ENCODE measurements around the gene F2RL1. TPM values are rescaled to one million over a fixed set of nuclear protein-coding genes. Genes with fewer than 3 reads are reported as not detected.

F2RL1 gene
- total RNA-seq, 1 experiment from 2014 or later = 0.32 TPM

GRCh38 chr5:76794871-76795270 is 24.0 kb upstream of the F2RL1 start:
- Histone ChIP-seq H3K36me3 (ENCODE audit: insufficient read depth, low read length, poor library complexity, severe bottlenecking) (no peaks in the 10 kb centered on the region), H3K4me1 (ENCODE audit: insufficient read depth, low read length, poor library complexity, severe bottlenecking) (peaks cover 6% of the 10 kb centered on the region), H3K4me3 (ENCODE audit: low read depth, low read length, poor library complexity, severe bottlenecking) (no peak overlapping the region), H3K27ac (ENCODE audit: low read depth, low read length, poor library complexity, severe bottlenecking) (no peak overlapping the region), H3K9me3 (ENCODE audit: low read depth, low read length, poor library complexity, severe bottlenecking) (no peaks in the 10 kb centered on the region), H3K27me3 (replicated peaks; ENCODE audit: insufficient read depth, low read depth, low read length, poor library complexity) (no peaks in the 10 kb centered on the region)
- intact Hi-C loops (cut with micrococcal nuclease; ENCODE audit: unreplicated experiment) = no loop called here
- POLR2A ChIA-PET (ENCODE audit: low non-redundant PET) = no interaction called here
- BruUV-seq (replicated peaks) = no TSS peak
- TF ChIP-seq CTCF (conservative IDR thresholded peaks at IDR 0.05; ENCODE audit: low read depth, low read length) (no peak), EZH2 (IDR thresholded peaks at IDR 0.05; ENCODE audit: borderline replicate concordance, low read depth, low read length, poor library complexity, severe bottlenecking) (no peak)
- no peak for DNase-seq (ENCODE audit: low spot score)
- CTCF ChIA-PET = no interaction called here

- CTCF ChIA-PET = no interaction called here
- no peak for TF ChIP-seq CTCF (conservative IDR thresholded peaks at IDR 0.05; ENCODE audit: low read depth, low read length)
- no peak for TF ChIP-seq EZH2 (IDR thresholded peaks at IDR 0.05; ENCODE audit: borderline replicate concordance, low read depth, low read length, poor library complexity, severe bottlenecking)
- intact Hi-C loops (cut with micrococcal nuclease; ENCODE audit: unreplicated experiment) = no loop called here
- POLR2A ChIA-PET (ENCODE audit: low non-redundant PET) = no interaction called here
- Histone ChIP-seq H3K9me3 (ENCODE audit: low read depth, low read length, poor library complexity, severe bottlenecking) (no peaks in the 10 kb centered on the region), H3K27me3 (replicated peaks; ENCODE audit: insufficient read depth, low read depth, low read length, poor library complexity) (no peaks in the 10 kb centered on the region), H3K27ac (ENCODE audit: low read depth, low read length, poor library complexity, severe bottlenecking) (no peak overlapping the region), H3K4me3 (ENCODE audit: low read depth, low read length, poor library complexity, severe bottlenecking) (no peak overlapping the region), H3K36me3 (ENCODE audit: insufficient read depth, low read length, poor library complexity, severe bottlenecking) (no peaks in the 10 kb centered on the region), H3K4me1 (ENCODE audit: insufficient read depth, low read length, poor library complexity, severe bottlenecking) (no peaks in the 10 kb centered on the region)
- no peak for DNase-seq (ENCODE audit: low spot score)
- no TSS peak for BruUV-seq (replicated peaks)
Observed at GRCh38 chr5:76799588-76799987, 19.2 kb upstream of the F2RL1 start.

- Histone ChIP-seq H3K27me3 (replicated peaks; ENCODE audit: insufficient read depth, low read depth, low read length, poor library complexity) (no peaks in the 10 kb centered on the region), H3K36me3 (ENCODE audit: insufficient read depth, low read length, poor library complexity, severe bottlenecking) (no peaks in the 10 kb centered on the region), H3K4me1 (ENCODE audit: insufficient read depth, low read length, poor library complexity, severe bottlenecking) (peaks cover under 1% of the 10 kb centered on the region), H3K9me3 (ENCODE audit: low read depth, low read length, poor library complexity, severe bottlenecking) (no peaks in the 10 kb centered on the region), H3K4me3 (ENCODE audit: low read depth, low read length, poor library complexity, severe bottlenecking) (no peak overlapping the region), H3K27ac (ENCODE audit: low read depth, low read length, poor library complexity, severe bottlenecking) (no peak overlapping the region)
- POLR2A ChIA-PET (ENCODE audit: low non-redundant PET) = interaction anchor here (0.6 to 0.7 kb wide), 2 partner anchors 8 to 1382 kb away, joined by 8 to 19 read pairs; no protein-coding TSS in a partner anchor
- CTCF ChIA-PET = no interaction called here
- BruUV-seq (replicated peaks) = no TSS peak
- DNase-seq (ENCODE audit: low spot score) = no peak
- intact Hi-C loops (cut with micrococcal nuclease; ENCODE audit: unreplicated experiment) = no loop called here
- TF ChIP-seq CTCF (conservative IDR thresholded peaks at IDR 0.05; ENCODE audit: low read depth, low read length) (no peak), EZH2 (IDR thresholded peaks at IDR 0.05; ENCODE audit: borderline replicate concordance, low read depth, low read length, poor library complexity, severe bottlenecking) (no peak)
Observed at GRCh38 chr5:76800579-76800978, 18.3 kb upstream of the F2RL1 start.

All from A673 (cell line).